Activated CD8-positive, alpha-beta memory T cell treated with anti-CD3 and anti-CD28 coated beads for 24 hours (primary cell): Measurements from ENCODE around the gene MLLT1.
"Not testable (repeated sequence)": the region's sequence is repeated elsewhere in the genome, so short reads cannot be mapped to it uniquely, and the experiment has no call there.

Experiments
- DNase-seq: peaks from one replicate; pipeline ENCODE4 v3.0.0-alpha.2; 2020

Gene MLLT1

GRCh38 chr19:6279931-6280591 is at the start of gene MLLT1:
Gene MLLT1 (minus strand): TSS chr19:6279975. CDS start chr19:6279784, 191 bp downstream.
- DNase-seq, result peak; percentile 99

DNA sequence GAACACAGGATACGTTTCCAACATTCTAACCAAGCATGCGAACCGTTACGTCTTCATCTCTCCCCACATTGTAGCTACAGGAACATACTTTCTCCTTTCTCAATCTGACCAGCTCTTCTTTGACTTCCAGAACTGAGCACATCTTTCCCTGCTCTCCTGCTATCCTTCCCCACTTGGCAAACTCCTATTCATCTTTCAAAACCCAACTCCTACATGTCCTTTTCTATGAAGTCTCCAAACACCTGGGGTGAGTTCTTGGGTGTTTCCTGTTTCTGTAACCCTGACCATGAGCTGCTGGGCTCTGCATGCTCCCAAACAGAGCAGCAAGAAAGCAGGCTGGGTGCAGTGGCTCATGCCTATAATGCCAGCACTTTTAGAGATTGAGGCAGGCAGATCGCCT is 47.0 kb upstream of the MLLT1 start:
- no peak for DNase-seq

- no peak for DNase-seq
Measured at GRCh38 chr19:6325614-6326013, 45.8 kb upstream of the MLLT1 start.

DNA sequence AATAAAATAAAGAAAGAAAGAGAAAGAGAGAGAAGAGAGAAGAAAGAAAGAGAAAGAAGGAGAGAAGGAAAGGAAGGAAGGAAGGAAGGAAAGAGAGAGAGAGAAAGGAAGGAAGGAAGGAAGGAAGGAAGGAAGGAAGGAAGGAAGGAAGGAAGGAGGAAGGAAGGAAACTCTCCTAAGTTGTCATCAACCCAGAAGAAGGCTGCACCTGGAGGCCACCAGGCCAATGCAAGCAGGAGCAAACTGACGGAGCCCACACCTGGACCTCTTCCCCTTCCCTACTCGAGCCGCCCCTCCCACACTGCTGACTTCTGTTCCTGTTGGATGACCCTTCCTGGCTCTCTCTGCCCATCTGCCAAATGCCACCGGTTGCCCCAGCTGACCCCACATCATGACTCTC is 45.0 kb upstream of the MLLT1 start:
- DNase-seq, result no peak

GRCh38 chr19:6322284-6322683 is 42.5 kb upstream of the MLLT1 start:
- no peak for DNase-seq

DNA sequence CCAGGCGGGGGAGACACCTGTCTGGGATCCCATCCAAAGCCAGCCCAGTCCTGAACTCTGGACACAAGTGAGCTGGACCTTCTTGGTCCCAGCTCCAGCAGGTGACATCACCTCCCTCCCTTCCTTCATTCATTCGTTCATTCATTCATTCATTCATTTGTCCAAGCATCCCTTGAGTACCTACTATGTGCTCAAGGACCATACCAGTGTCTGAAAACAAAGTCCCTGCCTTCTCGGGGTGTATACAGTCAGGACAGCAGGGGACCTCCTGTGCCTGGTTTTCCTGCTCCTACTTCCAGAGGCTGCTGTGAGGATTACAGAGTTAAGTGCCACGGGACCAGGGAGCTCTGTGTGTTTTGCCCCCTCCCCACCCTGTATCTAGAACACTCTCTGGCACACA is 39.6 kb upstream of the MLLT1 start:
- DNase-seq, result no peak

DNA sequence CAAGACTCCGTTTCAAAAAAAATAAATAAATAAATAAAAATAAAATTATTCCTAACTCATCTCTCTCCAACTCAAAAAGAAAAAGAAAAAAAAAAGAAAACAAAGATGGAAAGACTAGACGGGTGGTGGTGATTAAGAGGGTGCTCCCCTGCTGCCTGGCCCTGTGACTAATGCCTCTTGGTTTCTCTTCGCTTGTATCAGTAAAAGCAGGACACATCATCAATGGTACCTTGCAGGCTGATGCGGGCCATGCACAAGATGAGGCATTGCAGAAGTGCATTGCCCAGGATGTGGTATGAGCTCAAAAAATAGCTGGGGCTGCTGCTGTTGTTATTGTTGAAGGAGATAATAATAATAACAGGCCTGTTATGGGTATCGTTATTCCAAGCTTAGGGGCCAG is 39.0 kb upstream of the MLLT1 start:
- DNase-seq, result no peak

- not testable (repeated sequence) for DNase-seq
Measured at GRCh38 chr19:6315646-6316045, 35.9 kb upstream of the MLLT1 start.

DNA sequence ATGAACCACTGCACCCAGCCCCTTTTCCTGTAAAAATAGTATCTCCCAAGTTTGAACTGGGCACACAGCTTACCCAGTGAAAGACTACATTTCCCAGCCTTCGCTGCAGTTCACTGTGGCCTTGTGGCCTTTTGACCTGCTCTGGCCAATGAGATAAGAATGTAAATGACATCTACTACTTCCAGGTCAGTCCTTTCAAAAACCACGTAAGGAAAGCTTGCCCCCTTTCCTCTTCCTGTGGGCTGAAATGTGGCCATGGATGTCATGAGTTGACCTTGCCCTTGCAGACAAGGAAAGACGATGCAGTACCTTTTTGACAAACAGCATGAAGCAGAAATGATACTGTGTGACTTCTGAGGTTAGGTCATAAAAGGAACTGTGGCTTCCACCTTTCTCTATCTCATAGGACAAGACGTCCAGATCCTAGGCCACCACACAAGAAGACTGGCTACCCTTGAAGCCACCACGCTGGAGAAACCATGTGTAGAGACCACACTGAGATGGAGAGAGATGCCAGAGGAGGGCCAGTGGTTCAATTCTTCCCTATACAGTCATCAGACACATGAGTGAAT is 33.7 kb upstream of the MLLT1 start:
- no peak for DNase-seq

DNA sequence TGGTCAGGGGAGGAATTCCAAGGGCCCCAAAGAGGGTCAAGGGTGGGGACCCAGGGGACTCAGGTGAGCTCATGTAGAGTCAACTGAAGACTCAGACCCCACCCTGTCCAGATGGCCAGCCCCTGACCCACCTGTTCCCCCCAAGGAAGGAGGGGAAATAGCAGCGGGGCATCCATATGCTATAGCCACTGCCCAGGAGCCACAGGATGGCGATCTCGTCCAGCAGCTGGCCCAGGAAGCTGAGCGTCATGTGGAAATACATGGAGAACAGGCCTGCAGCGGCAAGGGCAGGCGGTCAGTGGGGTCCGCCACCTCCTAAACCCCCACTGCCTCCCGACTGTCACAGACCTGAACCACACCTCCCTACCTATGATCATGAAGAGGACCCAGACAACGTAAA is 32.2 kb upstream of the MLLT1 start:
- DNase-seq, result no peak

- no peak for DNase-seq
Measured at GRCh38 chr19:6298413-6298812, 18.6 kb upstream of the MLLT1 start.

DNA sequence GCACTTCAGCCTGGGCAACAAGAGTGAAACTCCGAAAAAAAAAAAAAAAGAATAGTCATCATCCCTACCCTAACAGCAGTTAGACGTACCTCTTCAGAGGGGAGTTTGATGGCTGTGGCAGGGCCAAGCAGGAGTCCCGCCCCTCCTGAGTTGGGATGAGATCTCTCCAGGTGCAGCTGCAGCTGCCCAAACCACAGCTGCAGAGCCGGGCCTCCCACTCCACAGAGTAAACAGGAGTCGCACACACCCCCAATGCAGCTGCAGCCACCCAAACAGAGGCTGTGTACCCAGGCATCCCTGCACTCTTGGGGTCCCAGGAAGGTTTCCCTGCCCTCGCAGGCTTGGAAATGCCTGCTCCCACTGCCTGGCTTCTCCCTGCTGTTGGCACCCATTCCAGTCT is 17.4 kb upstream of the MLLT1 start:
- DNase-seq, result no peak

DNA sequence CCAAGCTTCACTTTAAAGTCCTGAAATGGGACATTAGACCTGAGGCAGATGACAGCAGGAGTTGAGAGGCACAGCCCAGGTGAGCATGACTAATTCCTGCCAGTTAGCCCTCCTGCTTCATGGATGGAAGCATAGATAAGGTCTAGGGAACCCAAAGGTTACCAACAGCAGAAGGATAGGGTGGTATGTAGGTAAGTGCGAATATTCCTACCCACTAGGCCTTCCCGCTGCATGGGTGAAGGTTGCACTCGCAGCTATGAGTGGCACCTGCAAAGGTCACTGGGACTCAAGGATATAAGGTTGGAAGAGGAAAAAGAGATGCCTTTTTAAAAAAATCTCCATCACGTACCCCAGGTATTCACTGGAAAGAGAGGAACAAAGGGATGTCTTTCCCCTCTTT is 12.2 kb upstream of the MLLT1 start:
- no peak for DNase-seq

DNA sequence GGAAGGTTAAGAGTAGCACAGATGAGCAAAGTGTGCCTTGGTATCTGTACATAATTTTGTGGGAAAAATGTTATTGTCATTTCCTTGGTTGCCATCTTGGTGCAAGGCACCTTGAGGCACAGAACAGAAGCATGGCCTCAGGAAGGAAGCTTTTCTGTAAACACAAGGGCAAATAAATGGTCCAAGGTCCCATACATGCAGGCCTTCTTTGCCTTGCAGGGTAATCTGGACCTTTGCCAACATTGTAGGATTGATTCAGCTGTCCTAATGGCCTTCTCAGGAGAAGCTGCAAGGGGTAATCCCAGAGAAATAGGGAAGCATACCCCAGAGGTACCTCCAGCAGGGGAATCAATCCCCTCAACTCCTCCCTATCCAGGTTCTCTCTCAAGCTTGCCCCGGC is 9.0 kb upstream of the MLLT1 start:
- no peak for DNase-seq

DNA sequence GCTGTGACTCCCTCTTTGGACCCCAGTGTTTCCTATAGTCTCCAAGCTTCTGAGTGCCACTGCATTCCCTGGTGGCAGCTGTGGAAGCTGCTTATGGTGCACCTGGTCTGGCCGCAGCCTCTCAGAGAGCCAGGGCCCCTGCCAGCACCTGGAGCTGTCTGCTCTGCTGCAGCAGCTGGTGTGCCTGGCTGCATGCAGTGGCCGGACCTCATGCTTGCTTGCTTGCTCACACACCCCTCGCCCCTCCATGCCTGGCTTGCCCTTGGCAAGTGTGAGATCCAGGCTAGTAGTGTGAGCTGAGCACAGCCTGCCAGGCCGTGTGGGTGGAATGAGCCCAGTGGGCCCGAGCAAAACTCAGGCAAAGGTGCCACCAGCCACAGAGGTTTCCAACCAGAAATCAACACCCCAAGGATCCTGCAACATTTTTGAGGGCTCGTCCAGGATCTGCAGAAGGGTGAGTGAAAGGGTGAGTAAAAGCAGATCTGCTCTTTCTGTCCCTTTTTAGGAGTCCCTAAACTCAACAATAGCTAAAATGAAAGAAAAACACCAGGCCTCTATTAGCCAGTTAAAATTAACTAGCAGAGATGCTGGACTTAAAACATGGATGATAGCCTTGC is 7.6 kb upstream of the MLLT1 start:
- no peak for DNase-seq

GRCh38 chr19:6286676-6287075 is 6.9 kb upstream of the MLLT1 start:
- no peak for DNase-seq

- DNase-seq, result not testable (repeated sequence)
Measured at GRCh38 chr19:6282393-6282792, 2.6 kb upstream of the MLLT1 start.

DNA sequence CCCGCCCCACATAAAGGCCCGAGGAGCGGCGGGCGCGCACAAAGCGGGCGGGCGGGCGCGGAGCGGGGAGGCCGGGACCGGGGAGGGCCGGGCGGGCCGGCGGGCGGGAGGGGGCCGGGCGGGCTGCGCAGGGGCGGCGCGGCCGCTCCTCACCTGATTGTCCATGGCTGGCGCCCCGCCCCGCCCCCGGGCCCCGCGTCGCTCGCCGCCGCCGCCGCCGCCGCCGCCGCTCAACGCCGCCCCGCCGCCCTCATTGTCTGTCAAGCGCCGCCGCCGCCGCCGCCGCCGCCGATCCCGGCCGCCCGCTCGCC is 200 bp downstream of the MLLT1 start:
- DNase-seq, result no peak

DNA sequence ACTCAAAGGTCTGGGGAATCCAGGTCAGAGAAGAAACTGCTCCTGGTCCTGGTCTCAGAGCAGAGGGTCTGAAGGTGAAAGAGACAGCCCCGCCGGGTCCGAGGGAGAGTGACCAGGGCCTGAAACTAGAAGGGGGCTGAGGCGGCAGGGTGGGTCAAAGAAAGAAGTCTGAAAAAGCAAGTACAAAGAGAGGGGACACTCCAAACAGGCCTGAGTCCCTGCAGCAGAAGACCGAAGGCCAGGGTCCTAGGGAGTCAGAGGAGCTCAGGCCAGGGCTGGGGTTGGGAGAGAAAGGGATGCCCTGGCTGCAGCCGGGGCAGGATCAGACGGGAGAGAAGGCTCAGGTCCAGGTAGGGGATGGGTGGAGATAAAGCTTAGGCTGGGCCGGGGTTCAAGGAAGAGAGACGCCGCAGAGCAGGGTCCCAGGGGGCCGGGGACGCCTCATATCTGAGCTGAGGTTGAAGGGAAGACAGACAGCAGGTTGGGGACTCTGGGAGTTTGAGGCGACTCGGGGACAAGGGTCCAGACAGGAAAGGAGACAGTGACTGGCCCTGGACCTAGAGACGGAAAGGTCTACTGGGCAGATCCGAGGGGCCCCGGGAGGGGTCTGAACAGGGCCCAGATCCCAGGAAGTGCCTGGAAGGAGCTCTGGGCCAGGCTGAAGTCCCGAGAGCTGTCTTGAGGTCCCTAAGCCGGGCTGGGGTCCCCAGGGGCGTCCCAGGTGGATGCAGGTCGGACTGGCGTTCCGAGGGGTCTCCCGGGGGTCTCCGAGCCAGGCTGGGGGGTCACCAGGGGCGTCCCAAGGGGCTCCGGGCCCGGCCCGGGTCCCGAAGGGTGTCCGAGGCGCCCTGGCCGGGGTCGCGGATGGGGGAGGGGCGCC is 795 bp downstream of the MLLT1 start:
- peak; percentile 70 for DNase-seq

DNA sequence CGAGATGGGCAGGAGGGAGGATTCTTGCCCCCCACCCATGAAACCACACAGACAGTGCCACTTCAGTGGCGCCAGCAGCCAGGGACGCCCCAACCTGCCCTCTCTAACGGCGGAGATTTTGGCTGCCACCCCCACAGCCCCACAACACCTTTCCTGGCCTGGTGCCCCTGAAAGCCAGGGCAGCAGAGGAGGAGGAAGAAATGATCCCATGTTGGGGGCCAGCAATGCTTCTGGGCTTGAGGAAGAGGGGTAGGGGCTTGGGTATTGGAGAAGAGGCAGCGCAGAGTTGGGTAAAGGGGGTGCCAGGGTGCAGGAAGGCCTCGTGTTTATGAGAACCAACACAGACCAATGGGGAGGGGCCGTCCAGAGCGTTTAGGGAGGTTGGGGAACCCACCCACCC is 1.7 kb downstream of the MLLT1 start:
- no peak for DNase-seq

GRCh38 chr19:6276447-6276846 is 3.3 kb downstream of the MLLT1 start:
- no peak for DNase-seq

- no peak for DNase-seq
Measured at GRCh38 chr19:6275170-6275744, 4.5 kb downstream of the MLLT1 start.

DNA sequence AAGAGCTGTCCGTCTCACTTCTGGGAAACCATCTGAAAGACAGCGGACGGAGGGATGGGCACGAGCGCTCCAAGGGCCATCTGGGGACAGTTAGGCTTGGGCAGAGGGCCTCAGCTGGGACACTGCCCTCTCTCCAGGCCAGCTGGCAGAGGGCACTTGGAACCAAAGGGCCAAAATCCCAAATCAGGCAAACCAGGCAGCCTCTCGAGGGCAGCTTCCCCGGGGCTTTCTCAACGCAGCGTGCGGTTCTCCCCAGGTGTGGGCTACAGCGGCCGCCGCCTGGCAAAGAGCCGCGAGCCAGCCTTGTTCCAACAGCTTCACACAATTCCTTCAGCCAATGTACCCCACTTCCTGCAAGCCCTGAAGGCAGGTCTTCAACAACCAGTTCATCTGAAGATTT is 5.0 kb downstream of the MLLT1 start:
- no peak for DNase-seq
